ENCODE measurements around the gene MOGAT2.

Gene MOGAT2

DNA sequence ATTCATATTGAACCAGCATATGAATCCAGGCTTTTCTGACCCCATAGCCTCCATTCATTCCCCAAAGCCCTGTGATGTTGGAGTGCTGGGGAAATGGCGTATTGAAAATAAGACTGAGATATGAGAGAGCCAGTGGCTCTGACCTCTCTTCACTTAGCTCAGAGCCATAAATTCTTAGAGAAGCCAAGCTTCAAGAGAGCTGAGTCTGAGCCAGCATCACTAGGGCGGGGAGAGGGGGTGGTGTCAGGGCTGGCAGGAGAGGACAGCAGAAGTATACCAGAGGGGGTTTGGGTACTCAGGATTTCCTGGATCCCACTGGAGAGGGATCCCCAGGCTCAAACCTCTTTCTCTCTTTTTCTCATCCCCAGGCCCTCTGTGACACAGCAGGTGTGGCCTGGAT lies 16.7 kb upstream of the MOGAT2 start:
- TF ChIP-seq SIN3A (IDR thresholded peaks at IDR 0.05; ENCODE audit: borderline replicate concordance, insufficient read depth, low read length) (no peak), TAF1 (IDR thresholded peaks at IDR 0.05; ENCODE audit: borderline replicate concordance, insufficient read depth, low read length) (no peak), POLR2AphosphoS5 (IDR thresholded peaks at IDR 0.05; ENCODE audit: low read depth, low read length) (no peak), REST (IDR thresholded peaks at IDR 0.05; ENCODE audit: insufficient read depth in 1 of 2, low read depth in 2 of 2, low read length in 2 of 2) (no peak), FOXP2 (optimal IDR thresholded peaks at IDR 0.05; ENCODE audit: borderline replicate concordance, extremely low read depth, extremely low read length, insufficient read depth) (no peak)

DNA sequence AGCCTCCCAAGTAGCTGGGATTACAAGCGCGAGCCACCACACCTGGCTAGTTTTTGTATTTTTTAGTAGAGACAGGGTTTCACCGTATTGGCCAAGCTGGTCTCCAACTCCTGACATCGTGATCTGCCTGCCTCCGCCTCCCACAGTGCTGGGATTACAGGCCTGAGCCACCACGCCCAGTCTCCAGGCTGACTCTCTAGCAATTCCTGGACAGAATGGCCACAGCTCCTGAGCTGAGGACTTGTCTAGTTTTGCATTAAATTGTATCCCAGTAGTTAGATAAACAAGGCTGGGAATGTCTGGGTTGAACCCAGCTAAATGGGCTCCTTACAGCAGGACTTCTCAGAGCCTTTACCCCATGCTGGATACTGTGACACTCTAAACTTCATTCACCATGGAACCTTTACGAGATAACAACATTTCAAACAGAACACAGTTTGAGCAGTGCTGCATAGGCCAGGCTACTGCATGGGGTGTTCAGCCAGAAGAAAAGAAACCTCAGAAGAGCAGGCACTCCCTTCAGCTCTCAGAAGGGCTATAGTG lies 13.9 kb upstream of the MOGAT2 start:
- TF ChIP-seq POLR2AphosphoS5 (IDR thresholded peaks at IDR 0.05; ENCODE audit: low read depth, low read length) (no peak), REST (IDR thresholded peaks at IDR 0.05; ENCODE audit: insufficient read depth in 1 of 2, low read depth in 2 of 2, low read length in 2 of 2) (no peak), FOXP2 (optimal IDR thresholded peaks at IDR 0.05; ENCODE audit: borderline replicate concordance, extremely low read depth, extremely low read length, insufficient read depth) (no peak), TAF1 (IDR thresholded peaks at IDR 0.05; ENCODE audit: borderline replicate concordance, insufficient read depth, low read length) (no peak), SIN3A (IDR thresholded peaks at IDR 0.05; ENCODE audit: borderline replicate concordance, insufficient read depth, low read length) (no peak)

GRCh38 chr11:75705541-75705940 lies 12.1 kb upstream of the MOGAT2 start:
- TF ChIP-seq SIN3A (IDR thresholded peaks at IDR 0.05; ENCODE audit: borderline replicate concordance, insufficient read depth, low read length): no peak
- TF ChIP-seq FOXP2 (optimal IDR thresholded peaks at IDR 0.05; ENCODE audit: borderline replicate concordance, extremely low read depth, extremely low read length, insufficient read depth): no peak

DNA sequence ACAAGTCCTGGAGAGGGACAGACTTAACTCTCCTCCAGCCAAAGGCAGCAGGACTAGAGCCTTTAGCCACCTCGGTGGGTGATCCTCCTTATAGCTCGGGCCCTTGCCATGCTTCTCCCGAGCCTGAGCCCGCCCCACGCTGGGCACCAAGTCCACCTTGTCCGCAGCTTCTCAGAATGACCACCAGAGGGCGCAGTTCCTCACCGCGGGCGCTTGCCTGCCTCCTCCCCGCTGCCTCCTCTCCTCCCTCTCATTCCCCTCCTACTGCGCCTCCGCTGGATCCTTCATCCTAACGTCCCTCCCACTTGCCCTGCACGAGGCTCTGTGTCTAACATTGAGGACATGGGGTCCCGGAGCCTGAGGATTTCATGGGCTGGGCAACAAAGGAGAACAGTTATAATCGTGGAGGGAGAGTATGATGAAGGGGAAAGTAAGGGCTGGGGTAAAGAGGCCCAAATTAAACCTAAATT lies 11.3 kb upstream of the MOGAT2 start:
- TF ChIP-seq POLR2AphosphoS5 (IDR thresholded peaks at IDR 0.05; ENCODE audit: low read depth, low read length) (no peak), TAF1 (IDR thresholded peaks at IDR 0.05; ENCODE audit: borderline replicate concordance, insufficient read depth, low read length) (no peak), FOXP2 (optimal IDR thresholded peaks at IDR 0.05; ENCODE audit: borderline replicate concordance, extremely low read depth, extremely low read length, insufficient read depth) (peak; percentile 20), REST (IDR thresholded peaks at IDR 0.05; ENCODE audit: insufficient read depth in 1 of 2, low read depth in 2 of 2, low read length in 2 of 2) (no peak), SIN3A (IDR thresholded peaks at IDR 0.05; ENCODE audit: borderline replicate concordance, insufficient read depth, low read length) (no peak)

DNA sequence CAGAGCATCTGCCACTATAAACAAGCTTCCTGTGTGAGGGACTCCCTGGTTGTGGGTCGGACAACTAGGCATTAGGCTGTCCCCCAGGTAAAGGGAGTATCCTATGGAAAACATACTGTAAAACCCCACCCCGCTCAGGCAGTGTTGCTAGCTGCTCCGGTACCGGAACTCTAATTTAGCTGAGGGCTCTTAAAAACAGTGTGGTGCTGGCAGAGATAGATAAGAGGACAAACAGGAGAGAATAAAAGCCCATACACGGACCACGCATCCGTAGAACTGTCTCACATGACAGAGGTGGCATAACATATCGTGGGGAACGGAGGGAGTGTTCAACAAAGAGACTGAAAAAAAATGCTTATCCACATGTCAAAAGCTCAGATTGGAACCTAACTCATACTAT lies 3.4 kb upstream of the MOGAT2 start:
- no peak for TF ChIP-seq TAF1 (IDR thresholded peaks at IDR 0.05; ENCODE audit: borderline replicate concordance, insufficient read depth, low read length)
- TF ChIP-seq SIN3A (IDR thresholded peaks at IDR 0.05; ENCODE audit: borderline replicate concordance, insufficient read depth, low read length): no peak
- TF ChIP-seq POLR2AphosphoS5 (IDR thresholded peaks at IDR 0.05; ENCODE audit: low read depth, low read length): no peak
- no peak for TF ChIP-seq FOXP2 (optimal IDR thresholded peaks at IDR 0.05; ENCODE audit: borderline replicate concordance, extremely low read depth, extremely low read length, insufficient read depth)

GRCh38 chr11:75715688-75716087 lies 1.9 kb upstream of the MOGAT2 start:
- no peak for TF ChIP-seq TAF1 (IDR thresholded peaks at IDR 0.05; ENCODE audit: borderline replicate concordance, insufficient read depth, low read length)
- TF ChIP-seq FOXP2 (optimal IDR thresholded peaks at IDR 0.05; ENCODE audit: borderline replicate concordance, extremely low read depth, extremely low read length, insufficient read depth): no peak
- no peak for TF ChIP-seq REST (IDR thresholded peaks at IDR 0.05; ENCODE audit: insufficient read depth in 1 of 2, low read depth in 2 of 2, low read length in 2 of 2)
- TF ChIP-seq SIN3A (IDR thresholded peaks at IDR 0.05; ENCODE audit: borderline replicate concordance, insufficient read depth, low read length): no peak
- TF ChIP-seq POLR2AphosphoS5 (IDR thresholded peaks at IDR 0.05; ENCODE audit: low read depth, low read length): no peak

Measured in PFSK-1 (cell line).